Activated T-helper 2 cell treated with anti-CD3 and anti-CD28 coated beads, Interferon-gamma antibody, Interleukin-2, Interleukin-4, amounts not matched to agents 10 μg/mL and 5 μg/mL and 100 μg/mL, durations not matched to agents 14 hours and 24 hours and 36 hours (primary cell): ENCODE results near the gene UGT1A8. TPM values are rescaled to one million over a fixed set of nuclear protein-coding genes. Genes with fewer than 3 reads are reported as not detected.
"Not testable (repeated sequence)": the region's sequence is repeated elsewhere in the genome, so short reads cannot be mapped to it uniquely, and the experiment has no call there.

Experiments used
- DNase-seq: peaks from one replicate; pipeline ENCODE4 v3.0.0; 2021; ENCODE audit warnings: low spot score
- H3K27ac Mint-ChIP-seq: one replicate; pipeline ENCODE4 v1.8.0; 2021; ENCODE audit warnings: mixed read lengths
- H3K27me3 Mint-ChIP-seq: one replicate; pipeline ENCODE4 v1.8.0; 2021; ENCODE audit warnings: low read depth, mixed read lengths
- H3K36me3 Mint-ChIP-seq: one replicate; pipeline ENCODE4 v1.8.0; 2021; ENCODE audit warnings: low read depth, mixed read lengths
- H3K4me1 Mint-ChIP-seq: one replicate; pipeline ENCODE4 v1.8.0; 2021; ENCODE audit warnings: low read depth, mixed read lengths
- H3K4me3 Mint-ChIP-seq: one replicate; pipeline ENCODE4 v1.8.0; 2021; ENCODE audit warnings: low read depth, mild to moderate bottlenecking, moderate library complexity, mixed read lengths
- H3K9me3 Mint-ChIP-seq: one replicate; pipeline ENCODE4 v1.8.0; 2021; ENCODE audit warnings: mixed read lengths
- intact Hi-C: fragments of 100-400 bp; cut with micrococcal nuclease; formaldehyde crosslinking; loops from one replicate; pipeline ENCODE4 v1.15.1; 2023
- total RNA-seq: library from RNA; stranded (reverse); gene quantifications from 2 replicates; pipeline ENCODE4 v1.2.3, GENCODE V29; 2022

UGT1A8 gene
- total RNA-seq, 1 donor from 2014 or later: not detected

GRCh38 chr2:233651430-233651829 is 34.0 kb downstream of the UGT1A8 start:
- H3K36me3 Mint-ChIP-seq: no peaks in the 10 kb centered on the region
- H3K9me3 Mint-ChIP-seq: peaks cover 13% of the 10 kb centered on the region
- H3K4me1 Mint-ChIP-seq: no peaks in the 10 kb centered on the region
- H3K27ac Mint-ChIP-seq: no peak overlapping the region
- peaks cover 10% of the 10 kb centered on the region for H3K27me3 Mint-ChIP-seq
- intact Hi-C loops: no loop called here
- H3K4me3 Mint-ChIP-seq: no peak overlapping the region
- no peak for DNase-seq

- no peak for DNase-seq
- no peaks in the 10 kb centered on the region for H3K9me3 Mint-ChIP-seq
- no peak overlapping the region for H3K4me3 Mint-ChIP-seq
- intact Hi-C loops: no loop called here
- H3K27me3 Mint-ChIP-seq: peaks cover 25% of the 10 kb centered on the region
- H3K27ac Mint-ChIP-seq: no peak overlapping the region
- H3K36me3 Mint-ChIP-seq: no peaks in the 10 kb centered on the region
- peaks cover 1% of the 10 kb centered on the region for H3K4me1 Mint-ChIP-seq
Observed at GRCh38 chr2:233654501-233654900, 37.1 kb downstream of the UGT1A8 start.

- Mint-ChIP-seq H3K4me3 (no peak overlapping the region), H3K27ac (no peak overlapping the region), H3K4me1 (peaks cover 1% of the 10 kb centered on the region), H3K27me3 (peaks cover 30% of the 10 kb centered on the region), H3K36me3 (no peaks in the 10 kb centered on the region), H3K9me3 (no peaks in the 10 kb centered on the region)
- intact Hi-C loops: no loop called here
- DNase-seq: no peak
Observed at GRCh38 chr2:233655043-233655442, 37.6 kb downstream of the UGT1A8 start.

GRCh38 chr2:233655943-233656342 is 38.5 kb downstream of the UGT1A8 start:
- H3K4me3 Mint-ChIP-seq, H3K27ac Mint-ChIP-seq, H3K4me1 Mint-ChIP-seq, H3K36me3 Mint-ChIP-seq, intact Hi-C loops, DNase-seq, H3K9me3 Mint-ChIP-seq: not testable (repeated sequence)
- peaks cover 36% of the 10 kb centered on the region for H3K27me3 Mint-ChIP-seq

GRCh38 chr2:233656443-233656842 is 39.0 kb downstream of the UGT1A8 start:
- peaks cover 1% of the 10 kb centered on the region for H3K4me1 Mint-ChIP-seq
- H3K27me3 Mint-ChIP-seq: peaks cover 36% of the 10 kb centered on the region
- intact Hi-C loops: no loop called here
- no peak overlapping the region for H3K27ac Mint-ChIP-seq
- DNase-seq: no peak
- no peak overlapping the region for H3K4me3 Mint-ChIP-seq
- no peaks in the 10 kb centered on the region for H3K9me3 Mint-ChIP-seq
- H3K36me3 Mint-ChIP-seq: no peaks in the 10 kb centered on the region

GRCh38 chr2:233658610-233659009 is 41.2 kb downstream of the UGT1A8 start:
- no peak for DNase-seq
- H3K36me3 Mint-ChIP-seq: no peaks in the 10 kb centered on the region
- no peak overlapping the region for H3K27ac Mint-ChIP-seq
- no peaks in the 10 kb centered on the region for H3K9me3 Mint-ChIP-seq
- intact Hi-C loops: no loop called here
- peaks cover 33% of the 10 kb centered on the region for H3K27me3 Mint-ChIP-seq
- peaks cover 1% of the 10 kb centered on the region for H3K4me1 Mint-ChIP-seq
- H3K4me3 Mint-ChIP-seq: no peak overlapping the region

GRCh38 chr2:233663911-233664310 is 46.5 kb downstream of the UGT1A8 start:
- H3K27me3 Mint-ChIP-seq: peaks cover 21% of the 10 kb centered on the region
- H3K4me1 Mint-ChIP-seq: no peaks in the 10 kb centered on the region
- H3K36me3 Mint-ChIP-seq: no peaks in the 10 kb centered on the region
- no peaks in the 10 kb centered on the region for H3K9me3 Mint-ChIP-seq
- DNase-seq: no peak
- no peak overlapping the region for H3K4me3 Mint-ChIP-seq
- no peak overlapping the region for H3K27ac Mint-ChIP-seq
- intact Hi-C loops: no loop called here

GRCh38 chr2:233668605-233669260 is 51.3 kb downstream of the UGT1A8 start:
- H3K4me3 Mint-ChIP-seq: no peak overlapping the region
- H3K4me1 Mint-ChIP-seq: no peaks in the 10 kb centered on the region
- no peak for DNase-seq
- H3K27ac Mint-ChIP-seq: no peak overlapping the region
- peaks cover 9% of the 10 kb centered on the region for H3K27me3 Mint-ChIP-seq
- H3K36me3 Mint-ChIP-seq: no peaks in the 10 kb centered on the region
- intact Hi-C loops: no loop called here
- H3K9me3 Mint-ChIP-seq: no peaks in the 10 kb centered on the region

GRCh38 chr2:233671290-233672161 is 54.1 kb downstream of the UGT1A8 start, which contains the start of gene UGT1A9:
TSS of gene UGT1A9 (plus strand) at chr2:233671898. CDS start at chr2:233671935, 37 bp downstream.
- Mint-ChIP-seq H3K36me3 (no peaks in the 10 kb centered on the region), H3K27ac (no peak within 1 kb of the TSS), H3K4me3 (no peak within 1 kb of the TSS), H3K9me3 (no peaks in the 10 kb centered on the region), H3K4me1 (no peaks in the 10 kb centered on the region), H3K27me3 (peaks cover 12% of the 10 kb centered on the region)
- DNase-seq: no peak
- intact Hi-C loops: no loop called here

GRCh38 chr2:233672886-233673285 is 55.5 kb downstream of the UGT1A8 start:
- no peaks in the 10 kb centered on the region for H3K4me1 Mint-ChIP-seq
- H3K9me3 Mint-ChIP-seq: no peaks in the 10 kb centered on the region
- H3K27me3 Mint-ChIP-seq: peaks cover 13% of the 10 kb centered on the region
- no peaks in the 10 kb centered on the region for H3K36me3 Mint-ChIP-seq
- H3K27ac Mint-ChIP-seq: no peak overlapping the region
- intact Hi-C loops: no loop called here
- no peak overlapping the region for H3K4me3 Mint-ChIP-seq
- no peak for DNase-seq

GRCh38 chr2:233673896-233674295 is 56.5 kb downstream of the UGT1A8 start:
- no peak overlapping the region for H3K4me3 Mint-ChIP-seq
- no peaks in the 10 kb centered on the region for H3K36me3 Mint-ChIP-seq
- no peak for DNase-seq
- peaks cover 14% of the 10 kb centered on the region for H3K27me3 Mint-ChIP-seq
- H3K27ac Mint-ChIP-seq: no peak overlapping the region
- H3K4me1 Mint-ChIP-seq: no peaks in the 10 kb centered on the region
- intact Hi-C loops: no loop called here
- H3K9me3 Mint-ChIP-seq: no peaks in the 10 kb centered on the region

GRCh38 chr2:233674314-233674713 is 56.9 kb downstream of the UGT1A8 start:
- no peaks in the 10 kb centered on the region for H3K36me3 Mint-ChIP-seq
- no peaks in the 10 kb centered on the region for H3K9me3 Mint-ChIP-seq
- intact Hi-C loops: no loop called here

GRCh38 chr2:233674995-233675394 is 57.6 kb downstream of the UGT1A8 start:
- Mint-ChIP-seq H3K9me3 (no peaks in the 10 kb centered on the region), H3K27me3 (peaks cover 14% of the 10 kb centered on the region)
- DNase-seq: no peak

More at GRCh38 chr2:233674314-233674713, 56.9 kb downstream of the UGT1A8 start:
- H3K27ac Mint-ChIP-seq: no peak overlapping the region
- no peak overlapping the region for H3K4me3 Mint-ChIP-seq
- peaks cover 14% of the 10 kb centered on the region for H3K27me3 Mint-ChIP-seq
- H3K4me1 Mint-ChIP-seq: no peaks in the 10 kb centered on the region
- DNase-seq: no peak

More at GRCh38 chr2:233674995-233675394, 57.6 kb downstream of the UGT1A8 start:
- H3K36me3 Mint-ChIP-seq: no peaks in the 10 kb centered on the region
- no peaks in the 10 kb centered on the region for H3K4me1 Mint-ChIP-seq
- no peak overlapping the region for H3K4me3 Mint-ChIP-seq
- H3K27ac Mint-ChIP-seq: no peak overlapping the region
- intact Hi-C loops: no loop called here
